GM19463 (cell line): ENCODE measurements around the gene CPLANE2.
"Not testable (repeated sequence)": the region's sequence is repeated elsewhere in the genome, so short reads cannot be mapped to it uniquely, and the experiment has no call there.

Experiments
- ATAC-seq: cut with Tn5 transposase; IDR thresholded peaks from one replicate; pipeline ENCODE4 v1.9.1; 2021; ENCODE audit warnings: mild to moderate bottlenecking, moderate library complexity; ENCODE audit not compliant: unreplicated experiment

Gene CPLANE2

DNA sequence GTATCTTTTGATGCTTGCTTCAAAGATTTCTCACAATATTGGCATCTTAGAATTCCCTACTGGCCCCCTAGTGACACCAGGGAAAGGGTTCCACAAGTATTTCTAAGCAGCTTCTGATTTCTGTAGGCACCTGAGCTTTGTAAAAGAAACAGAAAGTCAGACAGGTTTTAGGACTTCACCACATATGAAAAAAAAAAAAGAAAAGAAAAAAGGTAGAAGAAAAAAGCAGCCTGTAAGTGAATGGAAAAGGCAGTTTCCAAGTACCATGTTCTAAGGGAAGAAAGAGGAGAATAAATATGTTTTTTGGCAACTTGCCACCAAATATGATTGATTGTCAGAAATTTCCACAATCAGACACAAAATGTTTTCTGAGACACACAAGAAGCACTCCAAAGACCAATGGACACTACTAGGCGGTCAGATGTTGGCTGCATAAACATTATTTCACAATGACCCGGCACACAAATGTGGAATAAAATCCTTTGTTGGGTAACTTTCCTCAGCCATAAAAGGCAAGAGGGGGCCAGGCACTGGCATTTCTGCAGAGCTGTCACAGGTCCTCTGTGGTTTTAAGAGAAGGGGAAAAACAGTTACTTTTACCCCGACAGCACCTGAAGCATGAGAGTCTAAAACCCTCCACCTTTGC, 12.7 kb upstream of the CPLANE2 start:
- ATAC-seq = no peak

DNA sequence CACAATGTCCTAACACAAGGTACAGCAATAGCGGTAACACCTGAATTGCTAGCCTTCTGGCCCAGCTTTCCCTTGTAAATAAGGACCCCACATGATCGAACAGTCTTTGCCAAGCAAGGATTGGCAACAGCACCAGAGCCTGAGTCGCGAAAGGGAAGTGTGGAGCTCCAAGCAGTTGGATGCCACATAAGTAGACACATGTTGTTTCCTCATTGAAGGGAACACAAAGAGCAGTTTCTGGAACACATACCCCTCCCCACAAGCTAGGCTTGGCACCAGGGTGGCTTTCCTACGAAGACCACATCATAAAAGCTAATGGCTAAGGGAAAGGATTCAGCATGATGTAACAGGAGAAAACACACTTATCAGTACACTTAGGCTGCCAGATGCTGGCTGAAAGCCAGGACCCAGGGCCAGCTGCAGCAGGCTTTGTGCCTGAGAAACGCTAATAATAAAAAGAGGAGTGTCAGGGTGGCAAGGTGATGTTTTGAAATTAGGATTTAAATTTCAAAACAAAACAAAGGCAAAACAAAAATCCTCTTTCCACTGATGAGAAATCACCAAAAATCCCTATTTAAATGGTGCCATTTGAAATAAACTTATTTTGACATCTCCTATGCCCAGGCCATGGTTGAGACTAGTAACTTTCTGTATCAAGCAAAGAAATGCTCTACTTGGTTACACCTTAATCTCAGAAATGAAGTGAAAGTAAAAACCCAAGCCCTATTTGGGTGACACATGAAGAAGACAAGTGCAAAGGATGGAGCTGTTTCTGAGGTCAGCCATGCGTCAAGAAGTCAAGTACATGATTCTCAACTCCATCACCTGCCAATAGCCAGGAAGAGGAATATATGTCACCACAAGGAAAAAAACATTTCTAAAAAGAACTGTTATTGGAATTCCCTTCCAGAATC, 11.9 kb upstream of the CPLANE2 start:
- ATAC-seq = no peak

DNA sequence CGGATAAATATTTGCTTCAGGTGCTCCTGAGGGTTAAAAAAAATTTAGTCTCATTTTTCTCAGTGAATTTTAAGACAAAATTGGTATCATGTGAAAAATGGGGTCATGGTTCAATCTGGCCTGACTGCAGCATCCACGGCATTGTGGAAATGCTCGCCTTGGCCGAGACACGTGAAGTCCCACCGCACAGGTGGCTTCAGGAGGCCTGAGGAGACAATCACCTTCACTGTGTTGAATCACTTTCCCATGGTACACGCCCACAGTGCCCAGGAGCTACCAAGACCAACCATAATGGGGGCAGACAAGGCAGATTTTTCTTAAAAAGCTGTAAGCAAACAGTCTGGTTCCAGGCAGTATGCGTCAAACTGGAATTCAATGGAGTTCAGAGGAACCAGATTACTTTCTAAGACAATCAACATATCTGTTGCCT, 11.0 kb upstream of the CPLANE2 start:
- ATAC-seq = no peak

DNA sequence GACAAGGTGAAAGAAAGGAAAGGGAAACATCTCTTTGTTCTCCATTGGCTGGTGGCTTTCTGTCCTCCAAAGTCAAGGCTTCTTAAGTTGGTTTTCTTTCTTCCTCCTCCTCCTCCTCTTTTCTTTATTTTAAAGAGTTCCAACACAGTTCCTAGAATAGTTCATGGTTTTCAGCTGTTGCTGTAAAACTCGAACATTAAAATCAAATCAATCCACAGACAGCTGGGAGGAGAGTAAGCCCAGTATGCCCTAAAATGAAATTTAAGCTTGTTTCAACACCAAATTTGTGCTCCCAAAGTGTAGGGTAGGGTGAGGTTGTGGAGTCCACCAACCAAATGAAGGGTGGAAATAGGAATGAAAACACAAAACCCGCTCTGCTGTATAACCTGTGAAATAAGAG, 10.5 kb upstream of the CPLANE2 start:
- ATAC-seq = no peak

GRCh38 chr1:16246961-16247360, 10.0 kb upstream of the CPLANE2 start:
- ATAC-seq = no peak

GRCh38 chr1:16246239-16246638, 9.3 kb upstream of the CPLANE2 start:
- ATAC-seq = not testable (repeated sequence)

GRCh38 chr1:16245476-16246196, 8.7 kb upstream of the CPLANE2 start:
- no peak for ATAC-seq

DNA sequence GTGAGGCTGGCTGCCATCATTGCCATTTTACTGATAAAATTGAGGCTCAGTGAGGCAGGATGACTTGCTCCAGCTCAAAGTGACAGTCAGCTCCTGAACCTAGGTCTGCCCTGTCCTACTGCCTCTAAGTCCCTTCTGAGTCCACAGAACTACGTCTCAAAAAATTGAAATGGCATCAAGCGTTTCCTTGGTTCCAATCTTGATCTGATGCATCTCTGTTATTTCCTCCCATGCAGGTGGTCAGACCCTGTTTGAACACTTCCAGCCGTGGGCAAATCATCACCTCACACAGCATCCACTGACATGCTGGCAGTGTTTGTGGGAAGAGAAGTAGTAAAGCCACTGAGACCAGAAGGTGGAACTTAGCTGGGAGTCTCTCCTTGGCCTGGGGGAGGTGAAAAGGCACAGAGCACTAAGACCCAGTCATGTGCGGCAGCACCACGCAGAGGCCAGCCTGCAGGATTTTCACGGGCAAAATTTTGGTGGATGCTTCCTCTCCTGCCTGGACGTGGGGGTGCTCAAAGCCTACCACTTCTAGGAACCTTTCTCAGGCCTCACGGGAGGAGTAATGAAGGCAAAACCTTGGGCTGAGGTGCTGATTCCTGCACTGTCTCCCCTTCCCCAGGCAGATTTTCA, 7.8 kb upstream of the CPLANE2 start:
- no peak for ATAC-seq

DNA sequence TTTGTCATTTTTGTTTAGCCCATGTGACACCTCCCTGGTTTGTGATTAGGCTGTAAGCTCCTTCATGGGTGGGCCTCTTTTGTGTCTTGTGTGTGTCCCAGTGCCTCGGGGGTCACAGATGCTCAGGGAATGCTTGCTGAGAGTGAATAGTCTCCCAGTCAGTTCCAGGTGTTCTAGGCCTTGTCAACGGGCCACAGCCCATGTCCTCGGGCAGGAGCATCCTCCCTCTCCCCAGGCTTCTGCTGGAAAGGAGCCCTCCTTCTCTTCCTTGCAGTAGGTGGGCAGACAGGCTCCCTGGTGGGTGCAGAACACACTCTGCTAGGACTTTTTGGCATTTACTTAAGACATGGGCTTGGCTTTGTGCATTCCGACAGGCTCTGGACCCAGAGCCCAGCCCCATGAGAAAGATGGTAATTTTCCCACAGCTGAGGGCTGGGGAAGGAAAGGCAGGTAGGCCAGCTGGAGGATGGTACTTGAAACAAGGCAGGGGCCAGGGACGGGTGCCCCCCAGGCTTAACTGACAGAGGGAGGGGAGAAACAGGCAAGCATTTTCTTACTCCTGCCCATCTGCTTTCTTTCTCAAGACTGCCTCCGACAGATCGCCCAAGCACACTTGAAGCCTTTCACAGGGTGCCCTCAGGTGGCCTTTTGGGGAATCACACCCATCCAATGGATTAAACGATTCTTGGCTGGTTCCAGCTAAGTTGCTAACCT, 7.1 kb upstream of the CPLANE2 start:
- no peak for ATAC-seq

- ATAC-seq = no peak
These were observed 6.2 kb upstream of the CPLANE2 start for GRCh38 chr1:16243215-16243610.

DNA sequence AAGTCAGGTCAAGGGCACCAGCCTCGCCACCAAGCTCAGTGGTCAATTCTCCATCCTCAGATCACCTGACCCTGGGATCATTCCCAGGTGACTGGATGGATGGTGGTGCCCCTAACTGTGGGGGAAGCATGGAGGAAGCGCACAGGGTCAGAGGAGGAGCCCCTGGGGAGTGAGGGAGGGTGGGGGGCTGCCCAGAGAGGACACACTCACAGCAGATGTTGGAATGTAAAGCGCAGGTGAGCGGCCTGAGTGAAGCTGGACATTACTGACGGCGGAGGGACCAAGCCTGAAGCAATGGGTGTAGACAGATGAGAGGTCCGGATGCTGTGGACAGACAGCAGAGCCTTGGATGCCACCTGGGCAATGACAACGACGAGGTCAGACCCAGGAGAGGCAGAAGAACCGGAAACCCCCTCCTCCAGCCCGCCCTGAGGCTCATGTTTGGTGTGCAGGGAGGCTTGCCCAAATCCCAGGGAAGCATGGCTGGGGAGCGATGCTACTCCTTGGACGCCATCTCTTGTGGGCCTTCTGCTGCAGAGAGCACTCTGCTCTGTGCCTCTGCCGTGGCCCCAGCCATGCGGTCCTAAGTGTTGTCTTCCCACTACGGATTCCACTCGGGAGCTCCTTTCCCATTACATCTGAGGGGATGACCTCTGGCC, 5.7 kb upstream of the CPLANE2 start:
- no peak for ATAC-seq

DNA sequence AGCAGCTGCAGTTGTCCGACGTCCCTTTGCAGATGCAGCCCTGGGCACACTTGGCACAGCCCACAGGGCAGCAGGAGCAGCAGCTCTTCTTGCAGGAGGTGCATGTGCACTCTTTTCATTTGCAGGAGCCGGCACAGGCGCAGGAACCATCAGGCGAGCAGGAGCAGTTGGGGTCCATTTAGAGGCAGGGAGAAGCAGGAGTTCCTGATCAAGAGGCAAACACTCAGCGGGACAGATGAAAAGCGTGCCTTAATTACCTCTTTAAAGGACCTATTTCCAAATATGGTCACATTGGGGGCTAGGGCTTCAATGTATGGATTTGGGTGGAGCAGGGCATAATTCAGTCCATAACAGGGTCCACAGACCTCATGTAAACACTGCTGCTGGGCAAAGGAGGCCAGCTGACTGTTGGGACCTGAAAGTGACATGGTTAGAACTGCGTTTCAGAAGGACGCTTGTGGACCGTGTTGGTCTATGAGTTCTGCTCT, 4.3 kb upstream of the CPLANE2 start:
- ATAC-seq = no peak

DNA sequence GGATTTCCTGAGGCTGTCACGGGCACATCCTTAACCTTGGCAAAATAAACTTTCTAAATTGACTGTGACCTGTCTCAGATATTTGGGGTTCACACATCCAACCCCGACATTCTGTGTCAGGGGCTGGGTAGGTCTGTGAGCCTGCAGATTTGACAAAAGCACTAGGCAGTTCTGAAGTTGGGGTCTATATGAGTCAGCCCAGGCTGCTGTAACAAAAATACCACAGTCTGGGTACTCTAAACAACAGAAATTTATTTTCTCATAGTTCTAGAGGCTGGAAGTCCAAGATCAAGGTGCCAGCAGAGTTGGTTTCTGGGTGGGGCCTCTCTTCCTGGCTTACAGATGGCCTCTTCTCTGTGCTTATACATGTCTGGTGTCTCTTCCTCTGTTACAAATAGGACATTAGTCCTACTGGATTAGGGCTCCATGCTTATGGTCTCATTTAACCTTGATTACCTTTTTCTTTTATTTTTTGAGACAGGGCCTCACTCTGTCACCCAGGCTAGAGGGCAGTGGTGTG, 3.0 kb upstream of the CPLANE2 start:
- ATAC-seq = no peak

GRCh38 chr1:16237343-16237830, 404 bp upstream of the CPLANE2 start:
- no peak for ATAC-seq

DNA sequence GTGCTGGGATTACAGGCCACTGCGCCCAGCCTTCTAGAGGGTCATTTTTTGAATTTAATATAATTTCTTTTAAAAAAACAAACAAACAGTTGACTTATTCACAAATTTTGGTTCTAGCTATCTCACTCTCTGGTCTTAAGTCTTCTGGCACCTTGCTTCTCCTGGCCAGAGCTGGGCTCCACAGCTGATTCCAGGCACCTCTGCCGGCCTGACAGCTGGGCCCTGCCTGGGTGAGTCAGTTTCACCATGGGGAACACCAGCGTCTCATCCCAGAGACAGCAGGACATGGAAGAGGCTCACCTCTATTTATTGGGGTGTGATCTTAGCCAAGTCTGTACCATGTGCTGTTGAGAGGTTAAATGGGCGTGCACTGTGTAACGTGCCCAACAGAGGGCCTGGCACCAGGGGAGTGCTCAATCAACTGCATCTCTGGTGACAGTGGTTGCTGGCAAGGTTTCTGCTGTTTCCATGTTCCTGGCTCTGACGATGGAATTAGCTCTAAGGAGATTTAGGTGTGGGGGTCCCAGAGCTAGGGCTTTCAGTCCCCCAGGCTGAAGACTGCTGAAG, 956 bp downstream of the CPLANE2 start:
- peak; percentile 47 for ATAC-seq

DNA sequence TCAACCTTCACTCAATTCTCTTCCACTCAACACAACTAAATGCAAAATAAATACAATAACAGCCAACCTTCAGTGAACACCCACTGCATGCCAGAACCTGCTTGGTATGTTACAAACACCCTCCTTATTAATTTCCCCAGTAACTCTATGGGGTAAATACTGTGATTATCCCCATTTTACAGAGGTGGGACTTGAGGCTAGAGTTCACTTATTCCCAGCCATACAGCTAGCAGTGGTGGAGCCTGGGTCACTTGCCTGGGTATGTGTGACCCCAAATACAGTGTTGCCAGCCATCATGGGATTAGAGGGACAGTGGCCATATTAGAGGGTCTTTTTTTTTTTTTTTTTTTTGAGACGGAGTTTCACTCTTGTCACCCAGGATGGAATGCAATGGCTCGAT, 1.6 kb downstream of the CPLANE2 start:
- no peak for ATAC-seq

- no peak for ATAC-seq
These were observed 3.6 kb downstream of the CPLANE2 start for GRCh38 chr1:16233431-16233830.

DNA sequence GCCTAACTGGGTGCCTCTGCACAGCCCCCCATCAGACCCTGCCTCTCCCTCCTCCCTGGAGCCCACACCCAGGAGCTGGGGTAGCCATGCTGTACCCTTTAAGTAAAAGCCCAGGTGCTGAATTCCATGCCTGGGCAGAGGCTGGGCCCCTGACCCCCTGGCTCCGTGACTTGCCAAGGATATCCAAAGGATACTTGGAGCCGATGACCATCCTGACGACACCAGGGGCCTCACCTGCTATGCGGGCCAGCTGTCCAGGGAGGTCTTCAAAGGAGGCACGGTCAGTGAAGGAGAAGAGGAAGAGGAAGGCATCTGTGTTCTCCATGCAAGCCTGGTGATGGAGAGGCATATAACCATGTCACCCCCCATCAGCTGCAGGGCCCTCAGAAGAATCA, 4.7 kb downstream of the CPLANE2 start:
- ATAC-seq = no peak
